CD4-positive, alpha-beta T cell treated with Interleukin-2 at 100 ng/mL for 4 hours (primary cell): Measurements from ENCODE around the gene CMKLR1.

Experiments used
- DNase-seq: peaks from one replicate; pipeline ENCODE4 v3.0.0-alpha.2; 2020; ENCODE audit warnings: low spot score

Gene CMKLR1

DNA sequence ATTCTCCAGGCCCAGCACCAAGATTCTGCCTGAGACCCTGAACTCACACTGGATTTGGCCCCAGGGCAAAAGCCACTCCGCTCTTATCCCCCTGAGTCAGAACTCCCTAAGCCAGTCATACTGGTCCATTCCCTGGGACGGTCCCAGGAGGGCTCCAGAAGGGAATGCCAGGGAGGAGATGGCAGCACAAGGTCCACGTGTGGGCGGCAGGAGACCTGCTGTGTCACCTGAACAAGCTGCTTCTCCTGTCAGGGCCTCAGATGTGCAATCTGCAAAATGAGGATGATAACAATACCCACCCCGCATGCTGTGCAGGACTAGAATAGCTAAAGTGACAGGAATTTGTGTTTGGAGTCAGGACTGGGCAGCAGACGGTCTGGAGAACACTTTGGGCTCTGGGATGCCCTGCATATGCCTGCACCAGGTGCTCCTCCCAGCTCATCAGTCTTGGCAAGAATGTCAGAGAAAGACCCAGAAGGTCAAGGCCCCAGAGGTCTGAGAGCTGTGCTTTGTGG, 40.3 kb downstream of the CMKLR1 start:
- DNase-seq, result no peak

DNA sequence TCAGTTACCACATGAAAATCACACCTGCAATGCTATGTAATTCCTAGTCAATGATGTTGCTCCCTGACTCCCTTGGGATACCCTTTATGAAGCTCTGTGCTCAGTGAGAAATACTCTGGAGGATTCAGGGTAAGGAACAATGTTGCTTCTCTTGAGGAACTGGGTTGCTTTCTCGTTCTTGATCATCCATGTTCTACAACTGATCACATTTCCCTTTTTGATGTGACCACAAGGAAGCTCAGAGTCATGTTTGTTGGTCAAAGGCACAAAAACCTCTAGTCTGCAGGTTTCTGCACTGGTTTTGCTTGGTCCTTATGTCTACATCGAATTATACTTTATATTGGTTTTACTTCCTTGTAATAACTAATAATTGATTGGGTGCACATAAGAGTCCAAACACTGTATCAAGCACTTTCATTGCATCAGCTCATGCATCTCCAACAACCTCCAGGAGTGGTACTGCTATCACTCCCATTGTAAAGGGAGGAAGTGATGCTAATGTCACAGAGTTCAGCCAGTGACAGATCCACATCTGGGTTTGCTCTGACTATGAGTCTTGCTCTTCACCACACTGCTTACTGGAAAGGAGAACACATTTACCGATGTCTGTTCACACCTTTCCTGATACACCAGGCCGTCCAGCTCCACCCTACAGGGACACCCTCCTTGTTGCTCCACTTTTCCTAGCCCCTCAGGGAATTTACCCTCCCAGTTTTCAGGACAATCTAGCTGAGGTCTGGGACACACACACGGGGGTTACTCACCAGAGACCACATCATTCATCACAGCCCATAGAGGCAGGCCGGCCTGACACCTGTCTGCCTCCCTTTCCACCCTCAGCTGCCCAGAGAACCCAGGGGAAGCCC, 41.0 kb downstream of the CMKLR1 start:
- DNase-seq, result peak; percentile 6

GRCh38 chr12:108297424-108297823, 41.7 kb downstream of the CMKLR1 start:
- no peak for DNase-seq

DNA sequence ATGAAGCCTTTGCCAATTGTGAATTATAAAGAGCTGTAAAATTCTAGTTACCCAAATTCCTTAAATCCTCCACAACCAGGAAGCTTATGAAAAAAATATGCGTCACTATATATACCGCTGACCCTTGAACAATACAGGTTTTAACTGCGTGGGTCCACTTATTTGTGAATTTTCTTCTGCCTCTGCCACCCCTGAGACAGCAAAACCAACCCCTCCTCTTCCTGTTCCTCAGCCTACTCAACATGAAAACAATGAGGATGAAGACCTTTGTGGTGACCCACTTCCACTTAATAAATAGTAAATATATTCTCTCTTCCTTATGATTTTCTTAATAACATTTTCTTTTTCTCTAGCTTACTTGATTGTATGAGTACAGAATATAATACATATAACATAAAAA, 42.2 kb downstream of the CMKLR1 start:
- DNase-seq, result peak; percentile 9

DNA sequence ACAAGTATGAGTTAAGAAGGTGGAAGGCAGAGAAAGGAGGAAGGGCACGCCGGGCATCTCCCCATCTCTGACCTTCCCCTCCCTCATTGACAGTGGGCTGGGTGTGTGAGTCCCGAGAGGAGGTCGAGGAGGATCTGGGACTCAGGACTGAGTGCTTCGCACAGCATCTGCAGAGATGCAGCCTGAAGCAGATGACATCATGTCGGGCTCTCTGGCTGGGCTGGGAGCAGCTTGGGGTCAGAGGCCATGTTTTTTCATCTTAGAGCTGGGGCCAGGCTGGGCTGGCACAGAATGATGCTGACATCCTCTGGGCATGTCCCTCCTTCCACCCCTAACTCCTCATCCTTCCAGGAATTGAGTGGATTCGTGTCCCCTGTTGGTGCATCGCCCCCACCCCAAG, 43.5 kb downstream of the CMKLR1 start:
- DNase-seq, result no peak

DNA sequence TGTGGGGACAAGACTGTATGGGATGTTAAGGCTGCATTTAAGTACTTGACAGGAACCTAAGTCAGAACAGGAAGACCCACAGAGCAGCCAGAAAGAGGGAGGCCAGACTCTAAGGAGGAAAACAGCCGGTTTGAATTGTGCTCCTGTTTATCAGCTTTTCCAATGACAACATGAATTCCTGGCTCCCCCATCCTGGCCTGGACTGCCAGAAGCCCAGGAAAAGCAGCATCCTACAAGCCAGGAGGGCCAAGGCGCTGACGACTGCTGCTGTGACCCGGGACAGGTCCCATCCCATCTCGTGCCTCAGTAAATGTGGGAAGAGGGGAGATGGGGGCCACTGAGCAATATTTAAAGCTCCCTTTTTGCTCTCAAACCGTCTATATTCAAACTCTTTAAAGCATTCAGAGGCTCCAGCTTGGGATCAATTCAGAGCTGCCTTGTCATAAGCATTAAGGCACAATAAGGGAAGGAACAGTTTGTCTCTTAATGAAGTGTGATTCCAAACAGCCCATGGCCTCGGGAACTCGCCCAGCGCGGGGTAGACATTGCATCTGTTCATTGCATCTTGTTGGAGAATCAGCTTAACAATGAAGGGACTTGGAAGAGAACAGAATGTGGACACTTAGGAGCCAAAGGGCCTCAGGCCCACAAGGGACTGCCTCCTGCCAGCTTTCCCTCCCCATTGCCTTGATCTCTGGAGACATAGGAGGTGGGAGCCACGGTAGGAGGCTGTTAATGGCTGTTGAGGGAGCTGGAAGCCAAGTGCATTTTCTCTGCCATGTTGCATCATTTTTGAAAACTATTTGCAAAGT, 49.6 kb downstream of the CMKLR1 start:
- DNase-seq, result no peak

- DNase-seq, result no peak
Observed at GRCh38 chr12:108287227-108287626, 51.9 kb downstream of the CMKLR1 start.

GRCh38 chr12:108285016-108285415, 54.1 kb downstream of the CMKLR1 start:
- DNase-seq, result no peak

- DNase-seq, result no peak
Observed at GRCh38 chr12:108284163-108284562, 54.9 kb downstream of the CMKLR1 start.

DNA sequence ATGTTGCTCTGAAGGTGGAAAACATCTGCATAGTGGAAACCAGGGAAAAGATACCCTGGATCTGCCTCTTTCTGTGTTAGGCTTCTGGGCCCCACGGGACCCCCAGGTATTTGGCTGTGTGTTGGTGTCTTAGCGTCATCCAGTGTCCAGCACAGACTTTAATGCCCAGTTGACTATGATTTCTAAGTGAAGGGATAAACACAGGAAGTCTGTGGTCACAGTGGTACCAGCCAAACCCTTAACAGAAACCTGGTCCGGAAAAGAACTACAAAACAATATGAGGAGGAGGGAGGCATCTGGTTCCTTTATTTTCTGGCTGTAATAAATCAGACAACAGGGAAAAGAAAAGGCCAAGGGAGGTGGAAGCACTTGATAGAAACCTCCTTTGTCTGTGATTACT, 56.4 kb downstream of the CMKLR1 start:
- no peak for DNase-seq

DNA sequence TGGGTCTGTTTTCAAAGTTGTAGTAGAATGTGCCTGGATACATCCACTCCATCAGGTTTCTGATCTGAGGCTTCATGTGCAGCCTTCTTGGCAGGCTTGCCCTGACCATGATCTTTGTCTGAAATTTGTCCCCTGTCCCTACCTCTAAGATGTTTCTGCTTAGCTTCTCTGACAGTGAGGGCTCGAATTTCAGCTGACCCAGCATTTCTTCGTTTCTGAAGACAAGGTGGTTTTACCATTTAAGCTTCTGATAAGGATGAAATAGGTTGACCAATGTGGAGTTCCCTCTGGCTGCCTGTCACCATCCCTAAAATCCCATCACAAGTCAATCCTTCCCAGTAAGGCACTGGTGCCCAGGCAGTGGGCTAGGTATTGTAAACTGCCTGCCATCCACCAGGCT, 57.0 kb downstream of the CMKLR1 start:
- no peak for DNase-seq

DNA sequence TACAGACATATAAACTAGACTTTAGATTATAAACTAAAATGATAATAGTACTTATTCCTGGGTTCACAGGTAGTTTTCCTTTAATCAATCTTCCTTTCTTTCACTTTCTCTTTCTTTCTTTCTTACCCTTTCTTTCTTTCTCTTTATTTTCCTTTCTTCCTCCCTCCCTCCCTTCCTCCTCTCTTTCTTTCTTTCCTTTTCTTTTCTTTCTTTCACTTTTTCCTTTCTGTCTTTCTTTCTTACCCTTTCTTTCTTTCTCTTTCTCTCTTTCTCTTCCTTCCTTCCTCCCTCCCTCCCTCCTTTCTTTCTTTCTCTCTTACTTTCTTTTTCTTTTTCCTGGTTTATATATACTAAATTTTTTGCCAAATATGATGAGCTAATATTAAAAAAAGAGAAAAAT, 61.5 kb downstream of the CMKLR1 start:
- DNase-seq, result no peak

GRCh38 chr12:108273217-108273616, 65.9 kb downstream of the CMKLR1 start:
- DNase-seq, result no peak

DNA sequence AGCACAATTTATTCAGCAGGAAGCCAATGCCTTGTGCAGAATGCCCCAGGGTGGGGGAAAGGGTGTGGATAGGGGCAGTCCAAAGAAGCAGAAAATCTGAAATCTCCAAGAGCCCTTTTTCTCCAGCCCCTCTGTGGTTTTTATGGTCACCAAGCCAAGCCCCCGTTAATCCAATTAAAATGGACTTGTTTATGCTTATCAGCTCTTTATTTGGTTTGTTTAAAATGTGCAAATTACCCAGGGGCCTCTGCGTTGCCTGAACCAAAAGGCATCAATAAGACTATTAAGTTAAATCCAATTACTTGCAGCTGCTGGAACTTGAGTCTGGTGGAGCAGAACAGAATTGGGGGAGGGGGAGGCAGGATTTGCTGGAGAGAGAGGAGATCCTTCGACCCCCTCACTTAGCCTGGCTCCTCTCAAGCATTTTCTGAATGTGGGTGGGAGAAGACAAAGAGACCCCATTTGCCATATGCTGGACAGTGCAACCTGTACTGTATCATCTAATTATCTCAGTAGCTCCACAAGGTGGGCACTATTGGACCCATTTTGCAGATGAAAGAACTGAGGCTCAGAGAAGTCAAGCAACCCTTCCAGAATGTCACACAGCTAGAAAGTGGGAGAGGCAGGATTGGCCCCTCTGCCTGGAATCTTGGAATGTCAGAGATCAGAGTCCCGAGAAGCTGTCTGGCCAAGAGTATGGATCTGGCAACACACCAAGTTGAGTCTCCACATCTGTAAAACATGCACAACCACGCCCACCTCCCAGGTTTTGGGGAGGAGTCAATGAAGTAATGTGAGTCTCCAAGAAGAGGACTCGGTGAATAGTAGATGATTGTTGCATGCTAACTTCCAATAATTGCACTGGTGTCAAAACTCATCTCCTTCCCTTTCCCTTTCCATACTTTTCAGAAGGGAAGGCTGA, 66.9 kb downstream of the CMKLR1 start:
- no peak for DNase-seq

GRCh38 chr12:108270849-108271143, 68.3 kb downstream of the CMKLR1 start:
- DNase-seq, result no peak

- DNase-seq, result no peak
Observed at GRCh38 chr12:108270035-108270848, 68.9 kb downstream of the CMKLR1 start.

DNA sequence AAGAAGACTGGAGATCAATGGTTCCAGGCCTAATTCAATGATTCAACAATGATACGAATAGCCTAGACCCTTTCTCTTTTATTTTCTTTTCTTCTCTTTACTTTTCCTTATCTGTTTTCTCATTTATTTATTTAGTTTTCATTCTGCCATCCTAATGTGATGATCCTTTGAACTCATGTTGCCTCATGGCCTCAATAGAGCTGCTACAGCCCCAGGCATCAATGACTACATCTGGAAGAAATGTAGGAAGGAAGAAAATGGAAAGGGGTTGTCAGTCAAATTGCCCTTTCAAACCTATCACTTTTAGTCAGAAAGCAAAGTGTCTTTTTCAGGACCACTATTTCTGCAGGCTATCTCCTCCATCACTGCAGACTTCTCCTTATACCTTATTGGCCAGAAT, 69.9 kb downstream of the CMKLR1 start:
- DNase-seq, result no peak

DNA sequence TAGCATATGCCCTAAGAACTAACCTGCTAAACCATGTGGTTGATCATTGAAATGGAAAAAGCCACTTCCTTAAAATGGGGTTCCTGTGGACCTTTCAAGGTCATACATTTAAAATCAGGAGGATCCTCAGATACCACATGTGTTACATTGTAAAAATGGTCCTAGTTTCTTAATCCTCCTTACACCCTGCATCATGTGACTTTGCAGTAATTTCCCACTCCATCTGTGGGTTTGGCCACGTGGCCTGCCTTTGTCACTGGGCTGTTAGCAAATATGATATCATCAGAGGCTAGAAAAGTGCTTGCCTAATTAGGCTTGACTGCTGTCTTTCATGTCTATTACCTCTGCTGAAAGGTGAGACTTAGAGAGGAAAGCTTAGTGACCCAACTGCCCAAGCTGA, 70.7 kb downstream of the CMKLR1 start:
- no peak for DNase-seq

DNA sequence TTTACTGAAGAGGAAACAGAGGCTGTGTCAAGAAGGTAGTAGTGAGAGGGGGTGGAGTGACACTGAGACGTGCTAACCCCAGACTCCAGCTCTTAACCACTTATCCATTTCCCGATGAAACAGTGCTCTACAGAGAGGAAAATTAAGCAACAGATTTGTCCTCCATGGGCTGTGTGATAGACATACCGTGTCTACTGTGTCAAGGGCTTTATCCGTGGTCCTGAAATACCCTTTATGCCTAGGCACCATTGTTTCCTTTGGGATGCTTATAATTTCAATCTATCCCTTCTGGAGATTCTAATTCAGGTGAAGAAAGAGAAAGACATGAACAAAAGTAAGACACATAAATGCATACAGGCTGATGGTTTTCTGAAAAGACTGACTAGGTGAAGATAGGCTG, 71.7 kb downstream of the CMKLR1 start:
- no peak for DNase-seq

DNA sequence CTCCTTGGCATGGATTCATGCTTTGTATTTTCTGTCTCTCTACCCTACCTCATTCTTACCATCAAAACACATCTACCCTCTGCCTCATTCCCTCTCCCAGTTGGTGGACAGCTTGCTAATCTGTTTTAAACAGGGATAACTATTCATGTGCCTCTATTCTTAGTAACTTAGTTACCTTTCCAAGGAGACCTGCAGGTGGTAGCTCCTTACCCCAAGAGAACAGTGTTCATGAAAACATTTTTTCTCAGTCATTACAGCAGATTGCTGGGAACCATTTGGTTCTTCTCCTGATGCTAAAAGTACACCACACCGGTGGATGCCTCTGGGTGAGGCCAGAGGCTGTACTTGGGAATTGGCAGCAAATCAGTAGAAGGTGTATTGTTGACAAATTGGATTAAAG, 73.0 kb downstream of the CMKLR1 start:
- no peak for DNase-seq

DNA sequence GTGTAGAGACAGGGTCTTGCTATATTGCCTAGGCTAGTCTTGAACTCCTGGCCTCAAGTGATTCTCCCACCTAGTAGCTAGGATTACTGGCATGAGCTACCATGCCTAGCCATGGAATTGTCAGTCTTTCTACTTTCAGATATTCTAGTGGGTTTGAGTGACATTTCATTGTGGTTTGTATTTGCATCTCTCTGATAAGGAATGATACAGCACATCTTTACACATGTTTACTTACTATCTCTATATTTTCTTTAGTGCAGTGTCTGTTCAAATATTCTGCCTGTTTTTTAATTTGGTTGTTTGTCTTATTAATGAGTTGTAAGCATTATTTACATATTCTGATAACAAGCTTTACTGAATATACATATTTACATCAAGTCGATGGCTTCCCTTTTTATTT, 73.6 kb downstream of the CMKLR1 start:
- no peak for DNase-seq
